Endothelial cell of umbilical vein (primary cell): ENCODE measurements around the gene CHIT1. TPM values are rescaled to one million over a fixed set of nuclear protein-coding genes. Genes with fewer than 3 reads are reported as not detected.

Experiments used
- BruUV-seq: library from RNA; stranded (reverse); fragments of 400-500 nt; replicated peaks from 2 replicates; lab custom pipeline; 2021; lab: Mats Ljungman, UMichigan
- CTCF ChIA-PET: fragments of 300-600, 350-600 bp; sonication (Branson Sonifier 250); formaldehyde crosslinking; loops from one replicate; lab custom pipeline; 2021; ENCODE audit warnings: antibody characterized with exemption, inconsistent platforms; lab: Charles Lee
- POLR2A ChIA-PET: fragments of 300-600, 350-600 bp; sonication (Branson Sonifier 250); formaldehyde crosslinking; loops from one replicate; lab custom pipeline; 2021; ENCODE audit warnings: antibody characterized with exemption, inconsistent platforms; lab: Charles Lee
- DNase-seq: peaks from one replicate; pipeline ENCODE4 v3.0.0-alpha.2; 2011; ENCODE audit warnings: low read depth, low spot score
- FAIRE-seq: peaks from 2 replicates; lab custom pipeline; 2011; peaks lifted over from hg19 to GRCh38; lab: Jason Lieb, UNC
- H2AFZ ChIP-seq: 2 replicates; pipeline ENCODE4 v1.6.0; 2012; ENCODE audit warnings: low read depth, low read length, control low read depth, inconsistent platforms
- H3K27ac ChIP-seq: 2 replicates; pipeline ENCODE4 v1.5.1; 2011; ENCODE audit warnings: low read depth, mild to moderate bottlenecking, control low read depth, low read length, moderate library complexity; ENCODE audit not compliant: insufficient read depth
- H3K27me3 ChIP-seq, 2 experiments: 2 replicates each; pipeline versions ENCODE4 v1.6.0 to v1.6.1; 2011; ENCODE audit warnings: low read length in 2 of 2, mixed read lengths in 1 of 2; ENCODE audit not compliant: control insufficient read depth in 2 of 2, insufficient read depth in 2 of 2
- H3K36me3 ChIP-seq, 2 experiments: 2 replicates in 1 of 2; 3 replicates in 1 of 2; pipeline ENCODE4 v1.5.1; 2011; ENCODE audit warnings: low read length in 2 of 2, mild to moderate bottlenecking in 1 of 2, moderate library complexity in 1 of 2; ENCODE audit not compliant: control insufficient read depth in 2 of 2, insufficient read depth in 2 of 2; ENCODE audit errors: extremely low read depth in 1 of 2
- H3K4me1 ChIP-seq: 3 replicates; pipeline ENCODE4 v1.5.1; 2011; ENCODE audit warnings: mild to moderate bottlenecking, low read length; ENCODE audit not compliant: control insufficient read depth, insufficient read depth; ENCODE audit errors: extremely low read depth
- H3K4me2 ChIP-seq: 2 replicates; pipeline ENCODE4 v1.6.1; 2011; ENCODE audit warnings: low read length, control low read depth, mixed read lengths; ENCODE audit not compliant: insufficient read depth
- H3K4me3 ChIP-seq, 3 experiments: fragments of 200-600 bp in 1 of 3; sonication (generic), shearing (Covaris generic) in 1 of 3; replicated peaks in 1 of 3; 2 replicates each; pipeline ENCODE4 v1.5.1; 2011 to 2016; ENCODE audit warnings: control low read depth in 3 of 3, low read length in 3 of 3, mild to moderate bottlenecking in 2 of 3, inconsistent platforms in 1 of 3, low read depth in 1 of 3, moderate library complexity in 1 of 3; ENCODE audit not compliant: insufficient read depth in 1 of 3
- H3K79me2 ChIP-seq: 2 replicates; pipeline ENCODE4 v1.6.0; 2012; ENCODE audit warnings: low read length, inconsistent platforms; ENCODE audit not compliant: control insufficient read depth, insufficient read depth
- H3K9ac ChIP-seq: replicated peaks from 2 replicates; pipeline ENCODE3; 2011; ENCODE audit warnings: low read length, control low read depth; ENCODE audit not compliant: insufficient read depth; ENCODE audit errors: extremely low read depth
- H3K9me1 ChIP-seq: replicated peaks from 3 replicates; pipeline ENCODE4 v1.6.0; 2011; ENCODE audit warnings: mild to moderate bottlenecking, low read length; ENCODE audit not compliant: control insufficient read depth, insufficient read depth; ENCODE audit errors: extremely low read depth
- H3K9me3 ChIP-seq: replicated peaks from 2 replicates; pipeline ENCODE4 v1.5.1; 2012; ENCODE audit warnings: low read length, inconsistent platforms; ENCODE audit not compliant: control insufficient read depth, insufficient read depth
- H4K20me1 ChIP-seq: replicated peaks from 2 replicates; pipeline ENCODE3; 2011; ENCODE audit warnings: mild to moderate bottlenecking, low read length; ENCODE audit not compliant: control insufficient read depth, insufficient read depth; ENCODE audit errors: extremely low read depth
- CTCF ChIP-seq, 2 donors: IDR thresholded peaks; 1 replicate in 1 of 2; 2 replicates in 1 of 2; pipeline ENCODE4 v1.5.1; 2011; ENCODE audit warnings: low read length in 2 of 2, mild to moderate bottlenecking in 2 of 2, moderate library complexity in 2 of 2, control low read depth in 1 of 2, inconsistent platforms in 1 of 2, low read depth in 1 of 2; ENCODE audit not compliant: insufficient read depth in 1 of 2; ENCODE audit errors: extremely low read depth in 1 of 2
- EZH2 ChIP-seq: IDR thresholded peaks from 2 replicates; pipeline ENCODE4 v1.6.1; 2012; ENCODE audit warnings: borderline replicate concordance, low read depth, mild to moderate bottlenecking, moderate library complexity, low read length, inconsistent platforms; ENCODE audit not compliant: severe bottlenecking
- FOS ChIP-seq: IDR thresholded peaks from 2 replicates; pipeline ENCODE4 v1.6.1; 2011; ENCODE audit warnings: mild to moderate bottlenecking, low read length, moderate library complexity, borderline replicate concordance; ENCODE audit not compliant: insufficient read depth
- GATA2 ChIP-seq: IDR thresholded peaks from 2 replicates; pipeline ENCODE4 v1.7.0; 2011; ENCODE audit warnings: low read depth, mild to moderate bottlenecking, moderate library complexity, mixed read lengths, low read length; ENCODE audit not compliant: insufficient read length, insufficient read depth
- JUN ChIP-seq: IDR thresholded peaks from 2 replicates; pipeline ENCODE4 v1.6.1; 2011; ENCODE audit warnings: borderline replicate concordance, low read depth; ENCODE audit not compliant: insufficient read length, insufficient read depth
- MAX ChIP-seq: IDR thresholded peaks from 2 replicates; pipeline ENCODE4 v1.6.1; 2011; ENCODE audit not compliant: insufficient read depth, insufficient read length
- MYC ChIP-seq: IDR thresholded peaks from one replicate; pipeline ENCODE4 v1.6.1; 2011; ENCODE audit warnings: mild to moderate bottlenecking, low read depth, low read length
- POLR2A ChIP-seq: IDR thresholded peaks from 2 replicates; pipeline ENCODE4 v1.6.1; 2012; ENCODE audit warnings: low read depth, mild to moderate bottlenecking, control low read depth, low read length
- POLR2AphosphoS5 ChIP-seq: IDR thresholded peaks from 2 replicates; pipeline ENCODE4 v1.6.1; 2012; ENCODE audit warnings: low read depth, mild to moderate bottlenecking, control low read depth, low read length, moderate library complexity; ENCODE audit not compliant: insufficient read depth
- dilution Hi-C: fragments of 300-500 bp; cut with MboI; formaldehyde crosslinking; loops from one replicate; pipeline ENCODE4 v1.15.0; 2019; ENCODE audit warnings: low sequenced_read_pairs; ENCODE audit not compliant: extremely low pct_ligation_motif_present
- intact Hi-C: fragments of 100-400 bp; cut with micrococcal nuclease; formaldehyde crosslinking; loops from one replicate; pipeline ENCODE4 v1.10.0; 2022
- polyA plus RNA-seq, 4 experiments: library from polyadenylated mRNA; depleted of rRNA in 3 of 4; stranded (reverse) in 3 of 4; unstranded in 1 of 4; fragments of >200 nt; gene quantifications; 2 replicates each; pipeline versions ENCODE4 v1.2.1 to v1.2.3, GENCODE V29; 2011 to 2012; ENCODE audit warnings: missing spikeins in 1 of 4
- total RNA-seq: library from RNA; stranded (reverse); gene quantifications from 2 replicates; pipeline ENCODE4 v1.2.3, GENCODE V29; 2021

Gene CHIT1
- total and polyA plus RNA-seq, 2 donors (not counting 3 experiments of a cell fraction or from before 2014, with no cell fraction given), result not detected

GRCh38 chr1:203175827-203176241 is 53.6 kb downstream of the CHIT1 start:
- H2AFZ ChIP-seq, result no peak overlapping the region
- peaks cover 6% of the 10 kb centered on the region for H3K4me1 ChIP-seq
- H3K4me3 ChIP-seq, result no peak overlapping the region
- intact Hi-C loops (no loop called here), dilution Hi-C loops (no loop called here)
- no peak for FAIRE-seq
- ChIA-PET POLR2A (interaction anchor here (0.5 kb wide), 1 partner anchor 15 kb away, joined by 4 read pairs; no protein-coding TSS in a partner anchor), CTCF (interaction anchor here (1.2 to 3.6 kb wide), 5 partner anchors 10 to 136 kb away, joined by 3 to 17 read pairs (median 5); no protein-coding TSS in a partner anchor)
- no peaks in the 10 kb centered on the region for H3K27me3 ChIP-seq
- no peaks in the 10 kb centered on the region for H3K9me1 ChIP-seq
- no peaks in the 10 kb centered on the region for H3K79me2 ChIP-seq
- H4K20me1 ChIP-seq, result no peaks in the 10 kb centered on the region
- no peak overlapping the region for H3K4me2 ChIP-seq
- H3K36me3 ChIP-seq, result no peaks in the 10 kb centered on the region
- no peak overlapping the region for H3K27ac ChIP-seq
- BruUV-seq, result no TSS peak
- no peaks in the 10 kb centered on the region for H3K9me3 ChIP-seq
- no peak overlapping the region for H3K9ac ChIP-seq
- DNase-seq, result no peak
- TF ChIP-seq MAX, result no peak
- no peak for TF ChIP-seq CTCF (IDR thresholded peaks at IDR 0.05; ENCODE audit: extremely low read depth in 1 of 2, insufficient read depth in 1 of 2, low read depth in 1 of 2, low read length in 2 of 2)
- TF ChIP-seq GATA2, result no peak
- no peak for TF ChIP-seq MYC
- no peak for TF ChIP-seq FOS
- no peak for TF ChIP-seq EZH2
- TF ChIP-seq POLR2AphosphoS5, result no peak
- no peak for TF ChIP-seq JUN
- no peak for TF ChIP-seq POLR2A
